ENCODE measurements around the gene MTHFD1L.
A peak's percentile ranks its signal among the peaks of the same experiment; 100 is the strongest.

Gene MTHFD1L

GRCh38 chr6:151002057-151002450, 136.6 kb downstream of the MTHFD1L start:
- no peak for TF ChIP-seq CSRNP3 (CRISPR knock-in tag; IDR thresholded peaks at IDR 0.05)
- ATAC-seq = no peak

GRCh38 chr6:151002491-151002935, 137.0 kb downstream of the MTHFD1L start:
- TF ChIP-seq ZNF565 (CRISPR knock-in tag; conservative IDR thresholded peaks at IDR 0.05; ENCODE audit: low read depth) (no peak), PPARA (CRISPR knock-in tag; IDR thresholded peaks at IDR 0.05; ENCODE audit: borderline replicate concordance) (no peak), ESRRG (CRISPR knock-in tag; IDR thresholded peaks at IDR 0.05) (no peak), TOX (CRISPR knock-in tag; IDR thresholded peaks at IDR 0.05; ENCODE audit: borderline replicate concordance) (no peak), TCF4 (CRISPR knock-in tag; IDR thresholded peaks at IDR 0.05; ENCODE audit: borderline replicate concordance) (no peak), ZFP3 (CRISPR knock-in tag; IDR thresholded peaks at IDR 0.05) (no peak), GLIS3 (CRISPR knock-in tag; IDR thresholded peaks at IDR 0.05) (no peak), RARB (CRISPR knock-in tag; IDR thresholded peaks at IDR 0.05) (no peak), CSDC2 (CRISPR knock-in tag; IDR thresholded peaks at IDR 0.05) (no peak)
- no peak for ATAC-seq

GRCh38 chr6:151004383-151005024, 139.0 kb downstream of the MTHFD1L start:
- peak; percentile 88 for ATAC-seq
- TF ChIP-seq TSHZ2 (CRISPR knock-in tag; IDR thresholded peaks at IDR 0.05) = no peak
- TF ChIP-seq CSRNP3 (CRISPR knock-in tag; IDR thresholded peaks at IDR 0.05) = no peak
- no peak for TF ChIP-seq TCF4 (CRISPR knock-in tag; IDR thresholded peaks at IDR 0.05; ENCODE audit: borderline replicate concordance)
- TF ChIP-seq ARNTL (CRISPR knock-in tag; IDR thresholded peaks at IDR 0.05; ENCODE audit: borderline replicate concordance, low read depth) = no peak
- TF ChIP-seq ZNF8 (CRISPR knock-in tag; IDR thresholded peaks at IDR 0.05) = no peak
- TF ChIP-seq OSR1 (CRISPR knock-in tag; IDR thresholded peaks at IDR 0.05) = no peak
- no peak for TF ChIP-seq TOX (CRISPR knock-in tag; IDR thresholded peaks at IDR 0.05; ENCODE audit: borderline replicate concordance)
- TF ChIP-seq CREB5 (CRISPR knock-in tag; IDR thresholded peaks at IDR 0.05; ENCODE audit: low read depth) = no peak; the same call in 1 of the 2 replicates
- TF ChIP-seq ZNF70 (CRISPR knock-in tag; IDR thresholded peaks at IDR 0.05) = no peak
- TF ChIP-seq ZC3H10 (CRISPR knock-in tag; IDR thresholded peaks at IDR 0.05) = 0 out of 2 replicates have a peak, but pooled peaks have one; percentile 44
- 0 out of 2 replicates have a peak, but pooled peaks have one; percentile 14 for TF ChIP-seq PATZ1 (CRISPR knock-in tag; IDR thresholded peaks at IDR 0.05; ENCODE audit: borderline replicate concordance)
- TF ChIP-seq ISL1 (CRISPR knock-in tag; IDR thresholded peaks at IDR 0.05) = peak; percentile 91
- TF ChIP-seq ZFP30 (CRISPR knock-in tag; IDR thresholded peaks at IDR 0.05) = no peak
- 0 out of 2 replicates have a peak, but pooled peaks have one; percentile 58 for TF ChIP-seq POU6F1 (CRISPR knock-in tag; IDR thresholded peaks at IDR 0.05; ENCODE audit: borderline replicate concordance, low read depth)
- TF ChIP-seq CSDC2 (CRISPR knock-in tag; IDR thresholded peaks at IDR 0.05) = no peak
- TF ChIP-seq PPARA (CRISPR knock-in tag; IDR thresholded peaks at IDR 0.05; ENCODE audit: borderline replicate concordance) = no peak

Data from SK-N-SH treated with all-trans-retinoic acid at 6 μM for 48 hours (cell line).